ENCODE results near the gene TMEM255B.
"Not testable (repeated sequence)": the region's sequence is repeated elsewhere in the genome, so short reads cannot be mapped to it uniquely, and the experiment has no call there.

The TMEM255B gene

GRCh38 chr13:113732961-113733950 is 25.8 kb upstream of the TMEM255B start:
- in situ Hi-C loops (cut with MboI; ENCODE audit: low pct_unique_long_range_greater_than_20kb, low sequenced_read_pairs), result no loop called here
- no peak for DNase-seq

- in situ Hi-C loops (cut with MboI; ENCODE audit: low pct_unique_long_range_greater_than_20kb, low sequenced_read_pairs), result no loop called here
- no peak for DNase-seq
Observed at GRCh38 chr13:113734099-113734825, 24.8 kb upstream of the TMEM255B start.

DNA sequence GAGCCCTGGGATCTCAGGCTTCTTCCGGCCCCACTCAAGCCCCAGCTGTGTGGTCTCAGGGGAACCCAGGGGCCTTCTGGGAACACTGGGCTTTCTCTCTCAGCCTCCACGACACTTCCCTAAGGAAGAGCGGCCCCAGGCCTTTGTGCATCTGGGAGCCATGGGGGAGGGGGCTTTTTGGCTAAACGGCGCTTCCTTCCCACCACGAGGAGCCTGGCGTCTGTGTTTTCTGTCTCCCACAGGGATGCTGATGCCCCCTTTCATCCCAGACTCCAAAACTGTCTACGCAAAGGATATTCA is 24.2 kb upstream of the TMEM255B start:
- DNase-seq, result no peak
- in situ Hi-C loops (cut with MboI; ENCODE audit: low pct_unique_long_range_greater_than_20kb, low sequenced_read_pairs), result no loop called here

DNA sequence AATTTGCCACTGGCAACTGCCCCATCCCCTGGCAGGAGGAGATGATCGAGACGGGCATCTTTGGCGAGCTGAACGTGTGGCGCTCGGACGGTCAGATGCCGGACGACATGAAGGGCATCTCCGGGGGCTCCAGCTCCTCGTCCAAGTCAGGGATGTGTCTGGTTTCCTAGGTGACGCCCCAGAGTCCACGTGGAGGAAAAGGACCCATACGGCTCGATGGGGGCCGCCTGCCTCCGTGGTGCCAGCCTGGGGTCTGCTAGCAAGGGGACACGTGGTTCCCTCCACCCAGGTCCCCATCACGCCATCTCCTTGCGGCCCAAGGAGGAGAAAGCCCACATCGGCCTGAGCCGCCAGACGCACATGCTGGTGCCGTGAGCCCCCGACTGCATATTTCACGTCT is 23.8 kb upstream of the TMEM255B start:
- DNase-seq, result no peak
- in situ Hi-C loops (cut with MboI; ENCODE audit: low pct_unique_long_range_greater_than_20kb, low sequenced_read_pairs), result no loop called here

GRCh38 chr13:113735750-113736149 is 23.3 kb upstream of the TMEM255B start:
- in situ Hi-C loops (cut with MboI; ENCODE audit: low pct_unique_long_range_greater_than_20kb, low sequenced_read_pairs), result no loop called here
- no peak for DNase-seq

DNA sequence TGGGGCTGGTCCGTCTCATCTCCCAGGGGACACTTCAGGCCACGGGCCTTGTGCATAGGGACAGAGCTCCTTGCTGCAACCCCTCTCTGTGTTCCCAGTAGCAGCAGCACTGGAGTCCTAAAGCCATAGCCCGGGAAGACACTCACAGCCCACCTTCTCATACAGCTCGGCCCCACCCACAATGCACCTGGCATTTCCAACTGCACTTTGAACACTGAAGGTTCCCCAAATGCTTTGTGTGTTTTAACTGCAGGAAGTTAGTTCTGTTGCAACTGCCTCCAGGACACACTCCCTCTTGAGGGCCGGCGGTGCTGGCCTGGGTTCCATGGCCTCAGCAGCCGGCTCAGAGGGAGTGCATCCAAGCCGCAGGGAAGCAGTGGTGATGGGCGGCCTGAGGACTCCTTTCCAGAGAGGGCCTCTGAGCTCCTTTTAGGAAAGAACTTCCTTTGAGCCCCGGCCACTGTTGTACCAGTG is 22.7 kb upstream of the TMEM255B start:
- DNase-seq, result no peak
- in situ Hi-C loops (cut with MboI; ENCODE audit: low pct_unique_long_range_greater_than_20kb, low sequenced_read_pairs), result no loop called here

DNA sequence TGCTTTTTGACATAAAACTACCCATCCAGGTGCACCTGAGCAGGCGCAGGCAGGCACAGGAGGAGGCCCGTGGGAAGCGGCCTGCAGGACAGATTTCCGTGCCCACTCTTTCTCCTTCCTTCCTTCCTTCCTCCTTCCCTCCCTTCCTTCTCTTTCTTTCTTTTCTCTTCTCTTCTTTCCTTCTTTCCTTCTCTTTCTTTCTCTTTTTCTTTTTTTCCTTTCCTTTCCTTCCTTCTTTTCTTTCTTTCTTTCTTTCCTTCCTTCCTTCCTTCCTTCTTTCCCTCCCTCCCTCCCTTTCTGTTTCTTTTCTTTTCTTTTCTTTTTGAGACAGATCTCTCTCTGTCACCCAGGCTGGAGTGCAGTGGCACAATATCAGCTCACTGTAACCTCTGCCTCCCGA is 21.2 kb upstream of the TMEM255B start:
- no peak for DNase-seq

GRCh38 chr13:113739527-113740285 is 19.3 kb upstream of the TMEM255B start:
- no peak for DNase-seq
- in situ Hi-C loops (cut with MboI; ENCODE audit: low pct_unique_long_range_greater_than_20kb, low sequenced_read_pairs), result no loop called here

More for the DNA sequence above, 21.2 kb upstream of the TMEM255B start:
- in situ Hi-C loops (cut with MboI; ENCODE audit: low pct_unique_long_range_greater_than_20kb, low sequenced_read_pairs), result no loop called here

- in situ Hi-C loops (cut with MboI; ENCODE audit: low pct_unique_long_range_greater_than_20kb, low sequenced_read_pairs), result no loop called here
- no peak for DNase-seq
Observed at GRCh38 chr13:113740286-113740556, 18.8 kb upstream of the TMEM255B start.

GRCh38 chr13:113740661-113741060 is 18.4 kb upstream of the TMEM255B start:
- in situ Hi-C loops (cut with MboI; ENCODE audit: low pct_unique_long_range_greater_than_20kb, low sequenced_read_pairs), result no loop called here
- no peak for DNase-seq

DNA sequence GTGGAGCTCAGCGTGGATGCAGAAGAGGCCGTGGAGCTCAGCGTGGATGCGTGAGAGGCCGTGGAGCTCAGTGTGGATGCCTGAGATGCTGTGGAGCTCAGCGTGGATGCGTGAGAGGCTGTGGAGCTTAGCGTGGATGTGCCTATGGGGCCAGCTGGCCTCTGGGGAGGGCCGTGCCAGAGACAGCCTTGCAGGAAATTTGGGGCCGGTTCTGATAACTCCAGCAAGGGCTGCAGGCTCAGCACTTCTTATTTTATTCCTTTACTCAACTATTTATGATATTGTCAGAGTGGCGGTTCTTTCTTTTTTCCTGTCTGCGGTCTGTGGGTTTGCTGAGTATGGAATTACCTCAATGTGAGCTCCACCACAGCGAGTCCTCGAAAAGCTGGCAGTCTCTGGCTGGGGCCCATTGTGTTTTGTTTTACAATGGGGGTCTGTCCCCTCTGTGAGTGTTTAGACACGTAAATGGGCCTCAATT is 17.8 kb upstream of the TMEM255B start:
- in situ Hi-C loops (cut with MboI; ENCODE audit: low pct_unique_long_range_greater_than_20kb, low sequenced_read_pairs), result no loop called here
- DNase-seq, result peak; percentile 79

DNA sequence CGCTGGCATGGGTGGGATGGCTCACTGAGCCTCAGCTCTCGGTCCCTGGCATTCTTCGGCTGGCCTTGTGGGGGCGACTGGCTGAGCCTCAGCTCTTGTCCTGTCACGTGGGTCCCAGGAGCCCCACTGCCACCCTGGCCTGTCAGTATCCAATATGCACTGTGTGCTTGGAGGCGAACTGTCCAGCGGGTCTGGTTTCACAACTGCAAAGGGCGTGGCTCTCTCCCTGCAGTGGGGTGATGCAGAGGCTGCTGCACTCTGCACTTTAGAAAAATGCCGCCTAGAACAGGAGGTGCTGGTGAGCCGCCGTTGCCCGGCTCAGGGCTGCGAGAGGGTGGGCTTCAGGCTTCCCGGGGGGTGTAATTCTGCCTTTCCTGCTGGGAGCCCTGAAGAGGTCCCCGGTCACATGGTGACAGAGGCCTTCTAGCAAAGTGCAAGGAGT is 17.0 kb upstream of the TMEM255B start:
- in situ Hi-C loops (cut with MboI; ENCODE audit: low pct_unique_long_range_greater_than_20kb, low sequenced_read_pairs), result no loop called here
- peak; percentile 41 for DNase-seq

DNA sequence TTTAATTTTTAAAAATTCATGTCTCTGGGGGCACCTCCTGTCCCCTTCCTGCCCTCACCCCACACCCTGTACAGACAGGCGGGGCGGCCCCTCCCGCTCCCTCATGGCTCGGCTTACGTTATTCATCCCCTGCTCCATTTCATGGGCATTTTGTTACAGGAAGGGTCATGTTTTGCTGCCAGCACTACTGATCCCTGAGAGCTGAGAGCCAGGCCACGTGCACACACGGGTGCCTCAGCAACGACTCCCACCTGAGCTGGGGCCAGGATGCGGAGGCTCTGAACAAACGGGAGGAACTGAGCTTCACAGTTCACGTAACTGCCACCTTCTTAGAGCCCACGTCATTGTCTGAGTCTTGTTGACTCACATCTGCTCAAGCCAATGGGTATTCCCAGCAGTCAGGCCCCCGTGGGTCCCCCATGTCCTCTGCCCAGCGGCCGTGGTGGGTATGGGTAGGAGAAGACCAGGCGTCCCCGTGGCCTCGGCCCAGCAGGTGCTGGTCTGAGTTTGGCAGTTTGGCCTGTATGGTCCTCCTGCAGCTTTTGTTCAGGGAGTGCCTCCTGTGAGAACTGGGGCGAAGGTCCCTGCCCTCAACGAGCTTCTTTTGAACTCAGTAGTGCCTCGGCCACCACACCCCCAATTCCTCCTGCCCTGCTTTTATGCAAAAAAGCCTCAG is 16.4 kb upstream of the TMEM255B start:
- in situ Hi-C loops (cut with MboI; ENCODE audit: low pct_unique_long_range_greater_than_20kb, low sequenced_read_pairs), result no loop called here

GRCh38 chr13:113743366-113744195 is 15.4 kb upstream of the TMEM255B start:
- in situ Hi-C loops (cut with MboI; ENCODE audit: low pct_unique_long_range_greater_than_20kb, low sequenced_read_pairs), result no loop called here
- DNase-seq, result no peak

More for the DNA sequence above, 16.4 kb upstream of the TMEM255B start:
- DNase-seq, result no peak

DNA sequence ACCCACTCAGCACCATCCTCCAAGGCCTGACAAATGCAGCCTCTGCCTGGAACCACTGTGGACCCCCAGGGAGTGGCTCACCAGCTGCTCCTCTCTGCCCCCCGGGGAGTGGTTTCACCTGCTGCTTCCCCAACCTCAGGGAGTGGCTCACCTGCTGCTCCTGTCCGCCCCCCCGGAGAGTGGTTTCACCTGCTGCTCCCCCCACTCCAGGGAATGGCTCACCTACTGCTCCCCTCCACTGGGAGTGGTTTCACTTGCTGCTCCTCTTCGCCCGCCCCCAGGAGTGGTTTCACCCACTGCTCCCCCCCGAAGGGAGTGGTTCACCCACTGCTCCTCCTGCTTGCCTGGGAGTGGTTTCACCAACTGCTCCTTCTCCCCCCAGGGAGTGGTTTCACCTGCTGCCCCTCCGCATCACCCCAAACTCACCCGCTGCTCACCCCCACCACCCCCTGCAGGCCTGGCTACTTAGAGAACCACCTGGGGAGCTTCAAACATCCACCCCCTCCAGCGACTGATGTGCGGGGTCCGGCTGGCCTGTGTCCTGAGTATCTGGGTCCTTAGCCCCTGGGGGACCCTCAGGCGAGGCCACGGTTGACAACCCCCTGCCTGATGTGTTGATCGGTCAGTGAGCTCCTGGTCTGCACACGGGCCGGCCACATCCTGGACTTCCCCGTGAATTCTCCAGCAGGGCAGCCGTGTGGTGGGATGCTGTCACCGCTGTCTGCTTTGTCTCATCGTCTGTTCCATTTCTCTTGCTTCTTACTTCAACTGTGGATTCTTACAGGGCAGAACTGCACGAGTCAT is 14.6 kb upstream of the TMEM255B start:
- no peak for DNase-seq
- in situ Hi-C loops (cut with MboI; ENCODE audit: low pct_unique_long_range_greater_than_20kb, low sequenced_read_pairs), result no loop called here

DNA sequence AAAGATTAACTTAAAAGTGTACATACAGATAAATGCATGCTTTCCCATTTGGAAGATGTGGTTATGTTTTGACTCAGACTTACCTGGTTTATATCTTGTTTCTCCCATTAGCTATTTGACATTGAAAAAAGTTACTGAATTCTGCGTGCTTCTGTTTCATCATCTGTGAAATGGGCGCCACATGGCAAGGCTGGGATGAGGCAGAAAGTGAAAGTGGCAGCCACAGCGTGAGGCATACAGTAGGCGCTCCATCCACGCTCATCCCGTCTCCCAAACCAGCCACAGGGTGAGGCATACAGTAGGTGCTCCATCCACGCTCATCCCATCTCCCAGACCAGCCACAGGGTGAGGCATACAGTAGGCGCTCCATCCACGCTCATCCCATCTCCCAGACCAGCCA is 14.0 kb upstream of the TMEM255B start:
- in situ Hi-C loops (cut with MboI; ENCODE audit: low pct_unique_long_range_greater_than_20kb, low sequenced_read_pairs), result no loop called here
- DNase-seq, result no peak

GRCh38 chr13:113745500-113746142 is 13.4 kb upstream of the TMEM255B start:
- in situ Hi-C loops (cut with MboI; ENCODE audit: low pct_unique_long_range_greater_than_20kb, low sequenced_read_pairs); DNase-seq: not testable (repeated sequence)

All from KBM-7 (cell line).